ENCODE measurements around the gene FOXP2. TPM values are rescaled to one million over a fixed set of nuclear protein-coding genes. Genes with fewer than 3 reads are reported as not detected.

Gene FOXP2
- not detected in 2 replicates for total RNA-seq

GRCh38 chr7:114414156-114415063 is at the start of gene FOXP2:
FOXP2 (plus strand) TSS chr7:114414815; CDS start chr7:114426512, 11,697 bp downstream.

